ENCODE results near the gene ANXA3.
A peak's percentile ranks its signal among the peaks of the same experiment; 100 is the strongest.
"Not testable (repeated sequence)": the region's sequence is repeated elsewhere in the genome, so short reads cannot be mapped to it uniquely, and the experiment has no call there.

Gene ANXA3

GRCh38 chr4:78551420-78552351 is at the start of gene ANXA3:
Gene ANXA3 (plus strand): TSS chr4:78551770. CDS start chr4:78554474, 2,704 bp downstream.
- DNase-seq (ENCODE audit: low read depth in 4 of 4, low spot score in 1 of 4), result peak in 1 of 4 experiments; percentile 1

GRCh38 chr4:78506260-78506659 is 45.3 kb upstream of the ANXA3 start:
- DNase-seq (ENCODE audit: low read depth in 4 of 4, low spot score in 1 of 4), result not testable (repeated sequence)

- no peak for DNase-seq (ENCODE audit: low read depth in 4 of 4, low spot score in 1 of 4)
Measured at GRCh38 chr4:78509043-78509442, 42.5 kb upstream of the ANXA3 start.

- DNase-seq (ENCODE audit: low read depth in 4 of 4, low spot score in 1 of 4), result no peak
Measured at GRCh38 chr4:78510108-78510507, 41.5 kb upstream of the ANXA3 start.

- no peak for DNase-seq (ENCODE audit: low read depth in 4 of 4, low spot score in 1 of 4)
Measured at GRCh38 chr4:78510681-78511080, 40.9 kb upstream of the ANXA3 start.

- no peak for DNase-seq (ENCODE audit: low read depth in 4 of 4, low spot score in 1 of 4)
Measured at GRCh38 chr4:78512357-78512920, 39.1 kb upstream of the ANXA3 start.

GRCh38 chr4:78513411-78513975 is 38.1 kb upstream of the ANXA3 start:
- DNase-seq (ENCODE audit: low read depth in 4 of 4, low spot score in 1 of 4), result no peak

GRCh38 chr4:78517050-78517652 is 34.4 kb upstream of the ANXA3 start:
- no peak for DNase-seq (ENCODE audit: low read depth in 4 of 4, low spot score in 1 of 4)

- DNase-seq (ENCODE audit: low read depth in 4 of 4, low spot score in 1 of 4), result no peak
Measured at GRCh38 chr4:78518561-78518960, 33.0 kb upstream of the ANXA3 start.

GRCh38 chr4:78519962-78520361 is 31.6 kb upstream of the ANXA3 start:
- DNase-seq (ENCODE audit: low read depth in 4 of 4, low spot score in 1 of 4), result no peak

- DNase-seq (ENCODE audit: low read depth in 4 of 4, low spot score in 1 of 4), result no peak
Measured at GRCh38 chr4:78520808-78521226, 30.8 kb upstream of the ANXA3 start.

GRCh38 chr4:78524009-78524408 is 27.6 kb upstream of the ANXA3 start:
- no peak for DNase-seq (ENCODE audit: low read depth in 4 of 4, low spot score in 1 of 4)

GRCh38 chr4:78525559-78525958 is 26.0 kb upstream of the ANXA3 start:
- no peak for DNase-seq (ENCODE audit: low read depth in 4 of 4, low spot score in 1 of 4)

GRCh38 chr4:78527103-78527502 is 24.5 kb upstream of the ANXA3 start:
- DNase-seq (ENCODE audit: low read depth in 4 of 4, low spot score in 1 of 4), result no peak

- no peak for DNase-seq (ENCODE audit: low read depth in 4 of 4, low spot score in 1 of 4)
Measured at GRCh38 chr4:78527555-78527954, 24.0 kb upstream of the ANXA3 start.

GRCh38 chr4:78528327-78528726 is 23.2 kb upstream of the ANXA3 start:
- no peak for DNase-seq (ENCODE audit: low read depth in 4 of 4, low spot score in 1 of 4)

GRCh38 chr4:78529569-78530209 is 21.9 kb upstream of the ANXA3 start:
- DNase-seq (ENCODE audit: low read depth in 4 of 4, low spot score in 1 of 4), result no peak

- DNase-seq (ENCODE audit: low read depth in 4 of 4, low spot score in 1 of 4), result no peak
Measured at GRCh38 chr4:78532046-78532445, 19.5 kb upstream of the ANXA3 start.

GRCh38 chr4:78533854-78534253 is 17.7 kb upstream of the ANXA3 start:
- DNase-seq (ENCODE audit: low read depth in 4 of 4, low spot score in 1 of 4), result no peak

GRCh38 chr4:78534286-78534955 is 17.1 kb upstream of the ANXA3 start:
- DNase-seq (ENCODE audit: low read depth in 4 of 4, low spot score in 1 of 4), result no peak

- DNase-seq (ENCODE audit: low read depth in 4 of 4, low spot score in 1 of 4), result no peak
Measured at GRCh38 chr4:78542373-78542772, 9.2 kb upstream of the ANXA3 start.
